HG02623 (cell line): Measurements from ENCODE around the gene CDH4.
"Not testable (repeated sequence)": the region's sequence is repeated elsewhere in the genome, so short reads cannot be mapped to it uniquely, and the experiment has no call there.

Experiments used
- ATAC-seq: cut with Tn5 transposase; IDR thresholded peaks from one replicate; pipeline ENCODE4 v1.9.1; 2021; ENCODE audit warnings: moderate library complexity; ENCODE audit not compliant: unreplicated experiment

CDH4 gene

DNA sequence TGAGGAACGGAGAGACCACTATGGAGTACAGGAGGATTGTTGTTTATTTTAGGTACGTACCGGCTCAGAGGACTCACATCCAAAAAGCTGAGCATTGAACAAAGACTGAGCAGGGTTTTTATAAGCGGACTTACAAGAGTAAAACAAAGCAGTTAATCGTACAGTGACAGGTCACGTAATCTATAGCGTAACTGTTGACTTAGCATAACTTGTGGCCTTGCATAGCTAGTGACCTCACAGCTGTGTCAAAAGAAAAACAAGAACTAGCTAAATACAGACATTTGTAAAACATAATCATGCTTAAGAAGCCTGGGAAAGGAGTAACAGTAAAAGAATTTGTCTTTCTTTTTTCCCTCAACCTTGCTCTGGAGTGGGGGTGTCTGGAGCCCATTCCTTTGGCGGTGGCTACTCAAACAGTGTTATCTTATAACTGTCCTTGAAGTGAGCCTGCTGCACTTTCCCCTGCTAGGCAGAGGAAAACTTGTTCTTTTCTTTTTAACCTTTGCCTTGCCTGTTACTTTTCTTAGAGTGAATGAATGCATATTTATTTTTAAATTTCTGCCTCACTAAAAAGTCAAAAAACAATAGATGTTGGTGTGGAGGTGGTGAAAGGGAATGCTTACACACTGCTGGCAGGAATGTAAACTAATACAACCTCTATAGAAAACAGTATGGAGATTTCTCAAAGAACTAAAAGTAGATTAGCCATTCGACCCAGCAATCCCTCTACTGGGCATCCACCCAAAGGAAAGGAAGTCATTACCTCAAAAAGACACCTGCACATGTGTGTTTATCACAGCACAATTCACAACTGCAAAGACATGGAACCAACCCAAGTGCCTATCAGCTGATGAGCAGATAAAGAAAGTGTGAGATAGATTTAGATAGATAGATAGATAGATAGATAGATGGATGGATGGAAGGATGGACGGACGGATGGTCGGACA is 704.6 kb downstream of the CDH4 start:
- no peak for ATAC-seq

GRCh38 chr20:61957961-61958715 is 706.1 kb downstream of the CDH4 start:
- ATAC-seq = no peak

DNA sequence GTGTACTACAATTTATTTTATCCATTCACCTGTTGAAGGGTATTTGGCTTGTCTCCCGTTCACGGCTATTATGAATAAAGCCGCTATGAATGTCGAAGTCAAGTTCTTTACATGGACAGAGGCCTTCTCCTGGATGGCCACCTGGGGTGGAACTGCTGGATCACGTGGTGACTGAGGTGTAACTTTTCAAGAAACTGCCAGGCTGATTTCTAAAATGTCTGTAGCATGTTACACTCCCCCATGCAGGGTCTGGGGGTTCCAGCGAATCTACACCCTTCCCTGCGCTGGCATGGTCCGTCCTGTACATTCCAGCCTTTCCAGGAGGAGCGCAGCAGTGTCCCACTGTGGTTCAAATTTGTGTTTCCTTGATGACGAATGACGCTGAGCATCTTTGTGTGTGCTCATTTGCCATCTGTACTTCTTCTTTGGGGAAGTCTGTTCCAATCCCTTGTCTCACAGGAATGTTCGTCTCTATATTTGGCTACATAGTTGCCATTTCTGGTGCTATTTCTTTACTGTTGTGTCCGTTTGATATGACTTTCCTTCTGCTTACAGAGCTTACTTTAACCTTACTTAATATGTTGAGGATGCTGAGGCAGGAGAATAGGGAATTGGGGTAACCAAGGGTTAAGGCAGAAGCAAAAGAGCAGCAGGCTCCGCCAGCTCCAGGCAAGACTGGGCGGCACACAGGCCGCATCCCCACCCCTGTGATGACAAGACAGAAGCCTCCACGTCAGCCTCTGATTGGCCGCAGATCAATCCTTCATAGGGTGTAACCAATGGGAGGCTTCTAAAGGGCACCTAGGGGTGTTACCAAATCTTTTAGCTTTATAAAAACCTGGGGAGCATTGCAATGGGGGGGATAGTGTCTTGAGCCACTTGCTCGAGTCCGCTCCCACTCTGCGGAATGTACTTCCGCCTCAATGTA is 707.0 kb downstream of the CDH4 start:
- no peak for ATAC-seq

- ATAC-seq = no peak
Observed at GRCh38 chr20:61960836-61961235, 708.8 kb downstream of the CDH4 start.

- no peak for ATAC-seq
Observed at GRCh38 chr20:61963149-61963548, 711.1 kb downstream of the CDH4 start.

- ATAC-seq = no peak
Observed at GRCh38 chr20:61963885-61964674, 712.0 kb downstream of the CDH4 start.

GRCh38 chr20:61964675-61965605 is 712.9 kb downstream of the CDH4 start:
- ATAC-seq = no peak

- no peak for ATAC-seq
Observed at GRCh38 chr20:61965606-61966491, 713.8 kb downstream of the CDH4 start.

DNA sequence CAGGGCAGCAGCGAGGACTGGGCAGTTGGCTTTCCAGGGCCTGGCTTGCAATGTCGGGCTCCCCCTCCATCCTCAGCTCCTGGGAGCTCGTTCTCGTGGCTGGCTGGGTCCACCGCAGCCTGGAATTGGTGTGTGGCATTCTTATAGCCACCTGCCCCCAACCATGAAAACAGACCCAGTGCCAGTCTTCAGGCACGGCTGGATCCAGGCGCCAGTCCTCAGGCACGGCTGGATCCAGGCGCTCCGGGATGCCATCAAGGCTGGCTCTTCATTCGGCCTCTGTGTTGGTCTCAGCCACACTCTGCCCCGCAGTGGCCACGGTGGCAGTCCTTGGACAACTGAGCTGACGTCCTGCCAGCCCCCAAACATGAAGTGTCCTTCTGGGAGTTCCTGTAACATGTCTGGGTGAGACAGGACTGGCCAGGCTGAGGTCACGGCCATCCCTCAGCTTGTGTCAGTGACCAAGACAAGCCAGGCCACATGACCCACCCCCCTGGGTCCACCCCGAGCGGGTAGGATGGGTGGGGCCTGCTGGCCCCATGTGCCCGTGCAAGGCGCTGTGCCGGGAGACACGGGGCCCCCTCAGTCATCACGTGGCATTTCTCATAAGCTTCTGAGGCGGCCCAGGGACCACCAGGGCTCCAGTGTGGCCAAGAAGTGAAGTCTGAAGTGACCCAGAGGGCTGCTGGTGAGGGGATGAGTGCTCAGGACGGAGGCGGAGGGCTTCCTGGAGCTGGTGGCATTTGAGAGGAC is 714.6 kb downstream of the CDH4 start:
- no peak for ATAC-seq

GRCh38 chr20:61967300-61967699 is 715.2 kb downstream of the CDH4 start:
- no peak for ATAC-seq

GRCh38 chr20:61968036-61968810 is 716.2 kb downstream of the CDH4 start:
- no peak for ATAC-seq

GRCh38 chr20:61968932-61969331 is 716.9 kb downstream of the CDH4 start:
- ATAC-seq = no peak

- no peak for ATAC-seq
Observed at GRCh38 chr20:61969806-61970205, 717.7 kb downstream of the CDH4 start.

GRCh38 chr20:61970357-61970756 is 718.3 kb downstream of the CDH4 start:
- ATAC-seq = no peak

DNA sequence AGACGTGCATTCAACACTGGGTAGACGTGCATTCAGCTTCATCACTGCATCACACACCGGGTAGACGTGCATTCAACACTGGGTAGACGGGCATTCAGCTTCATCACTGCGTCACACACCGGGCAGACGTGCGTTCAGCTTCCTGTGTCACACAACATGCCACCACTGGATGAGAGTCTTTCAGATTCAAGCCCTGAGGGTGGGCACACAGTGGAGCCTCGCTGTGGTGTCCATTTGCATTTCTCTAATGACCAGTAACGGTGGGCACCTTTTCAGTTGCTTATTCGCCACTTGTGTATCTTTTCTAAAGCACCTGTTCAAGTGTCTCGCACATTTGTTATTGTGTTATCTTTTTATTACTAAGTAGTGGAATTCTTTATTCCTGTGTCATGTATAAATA is 719.5 kb downstream of the CDH4 start:
- not testable (repeated sequence) for ATAC-seq

GRCh38 chr20:61972636-61973508 is 720.8 kb downstream of the CDH4 start:
- ATAC-seq = no peak
